HG03025 (cell line): ENCODE measurements around the gene EFHD1.
"Not testable (repeated sequence)": the region's sequence is repeated elsewhere in the genome, so short reads cannot be mapped to it uniquely, and the experiment has no call there.

Experiments
- ATAC-seq: cut with Tn5 transposase; IDR thresholded peaks from one replicate; pipeline ENCODE4 v1.9.1; 2021; ENCODE audit warnings: mild to moderate bottlenecking, moderate library complexity; ENCODE audit not compliant: unreplicated experiment, low FRiP score

Gene EFHD1

GRCh38 chr2:232645061-232645460 is 11.7 kb downstream of the EFHD1 start:
- ATAC-seq = no peak

- no peak for ATAC-seq
Measured at GRCh38 chr2:232646726-232647125, 13.3 kb downstream of the EFHD1 start.

- no peak for ATAC-seq
Measured at GRCh38 chr2:232647261-232647660, 13.9 kb downstream of the EFHD1 start.

GRCh38 chr2:232649033-232649432 is 15.6 kb downstream of the EFHD1 start:
- no peak for ATAC-seq

GRCh38 chr2:232652505-232652851 is 19.1 kb downstream of the EFHD1 start:
- ATAC-seq = no peak

GRCh38 chr2:232653441-232653840 is 20.0 kb downstream of the EFHD1 start:
- ATAC-seq = no peak

- ATAC-seq = no peak
Measured at GRCh38 chr2:232655392-232655791, 22.0 kb downstream of the EFHD1 start.

GRCh38 chr2:232658217-232658785 is 24.9 kb downstream of the EFHD1 start:
- no peak for ATAC-seq

- no peak for ATAC-seq
Measured at GRCh38 chr2:232659359-232659758, 26.0 kb downstream of the EFHD1 start.

- ATAC-seq = no peak
Measured at GRCh38 chr2:232662486-232663260, 29.3 kb downstream of the EFHD1 start.

GRCh38 chr2:232666051-232666805 is 32.8 kb downstream of the EFHD1 start:
- no peak for ATAC-seq

- ATAC-seq = no peak
Measured at GRCh38 chr2:232667989-232668583, 34.7 kb downstream of the EFHD1 start.

GRCh38 chr2:232668805-232669444 is 35.5 kb downstream of the EFHD1 start:
- no peak for ATAC-seq

- no peak for ATAC-seq
Measured at GRCh38 chr2:232672588-232672987, 39.2 kb downstream of the EFHD1 start.

GRCh38 chr2:232674491-232674890 is 41.1 kb downstream of the EFHD1 start:
- ATAC-seq = no peak

- no peak for ATAC-seq
Measured at GRCh38 chr2:232675381-232675780, 42.0 kb downstream of the EFHD1 start.

GRCh38 chr2:232680006-232680405 is 46.6 kb downstream of the EFHD1 start:
- no peak for ATAC-seq

- ATAC-seq = no peak
Measured at GRCh38 chr2:232681527-232681926, 48.1 kb downstream of the EFHD1 start.

GRCh38 chr2:232683368-232683767 is 50.0 kb downstream of the EFHD1 start:
- no peak for ATAC-seq

GRCh38 chr2:232685391-232685790 is 52.0 kb downstream of the EFHD1 start:
- not testable (repeated sequence) for ATAC-seq
